HG02588 (cell line): ENCODE data around the gene LRTM2.

Experiments
- ATAC-seq: cut with Tn5 transposase; IDR thresholded peaks from one replicate; pipeline ENCODE4 v1.9.1; 2021; ENCODE audit warnings: mild to moderate bottlenecking, moderate library complexity; ENCODE audit not compliant: unreplicated experiment

LRTM2 gene

GRCh38 chr12:1863823-1864222 lies 43.5 kb downstream of the LRTM2 start:
- ATAC-seq, result no peak

- ATAC-seq, result no peak
Observed at GRCh38 chr12:1864456-1864855, 44.1 kb downstream of the LRTM2 start.

GRCh38 chr12:1864867-1865266 lies 44.5 kb downstream of the LRTM2 start:
- no peak for ATAC-seq

- no peak for ATAC-seq
Observed at GRCh38 chr12:1865284-1865866, 45.0 kb downstream of the LRTM2 start.

GRCh38 chr12:1869145-1869544 lies 48.8 kb downstream of the LRTM2 start:
- no peak for ATAC-seq

GRCh38 chr12:1870086-1870485 lies 49.7 kb downstream of the LRTM2 start:
- no peak for ATAC-seq

- no peak for ATAC-seq
Observed at GRCh38 chr12:1870998-1871917, 50.9 kb downstream of the LRTM2 start.

GRCh38 chr12:1872001-1872400 lies 51.6 kb downstream of the LRTM2 start:
- no peak for ATAC-seq

GRCh38 chr12:1872448-1872847 lies 52.1 kb downstream of the LRTM2 start:
- ATAC-seq, result no peak

- no peak for ATAC-seq
Observed at GRCh38 chr12:1873531-1874510, 53.5 kb downstream of the LRTM2 start.

- no peak for ATAC-seq
Observed at GRCh38 chr12:1875608-1876007, 55.2 kb downstream of the LRTM2 start.

- ATAC-seq, result no peak
Observed at GRCh38 chr12:1876086-1876485, 55.7 kb downstream of the LRTM2 start.

GRCh38 chr12:1877169-1877878 lies 57.0 kb downstream of the LRTM2 start:
- no peak for ATAC-seq

- ATAC-seq, result no peak
Observed at GRCh38 chr12:1878214-1878613, 57.8 kb downstream of the LRTM2 start.

GRCh38 chr12:1878695-1879094 lies 58.3 kb downstream of the LRTM2 start:
- ATAC-seq, result no peak

- no peak for ATAC-seq
Observed at GRCh38 chr12:1879633-1880032, 59.3 kb downstream of the LRTM2 start.

GRCh38 chr12:1880153-1880845 lies 59.9 kb downstream of the LRTM2 start:
- no peak for ATAC-seq

GRCh38 chr12:1880876-1881275 lies 60.5 kb downstream of the LRTM2 start:
- ATAC-seq, result no peak

- ATAC-seq, result no peak
Observed at GRCh38 chr12:1881301-1881700, 60.9 kb downstream of the LRTM2 start.

- no peak for ATAC-seq
Observed at GRCh38 chr12:1881936-1882335, 61.6 kb downstream of the LRTM2 start.
